SK-N-SH (cell line): ENCODE measurements around the gene AFAP1L2. TPM values are rescaled to one million over a fixed set of nuclear protein-coding genes. Genes with fewer than 3 reads are reported as not detected.

Experiments used
- CTCF ChIA-PET: fragments of 300-600, 350-600 bp; formaldehyde crosslinking; extraction: SDS; loops from one replicate; lab custom pipeline; 2021; lab: Yijun Ruan, JAX
- POLR2A ChIA-PET: fragments of 350-600 bp; sonication (Branson Sonifier 250); formaldehyde crosslinking; extraction: SDS; loops from one replicate; lab custom pipeline; 2020; ENCODE audit warnings: antibody characterized with exemption, inconsistent platforms; lab: Yijun Ruan, JAX
- DNase-seq: peaks from one replicate; pipeline ENCODE4 v3.0.0; 2012
- H2AFZ ChIP-seq: fragments of 200-600 bp; sonication (generic); 2 replicates; pipeline ENCODE4 v1.8.1; 2016; ENCODE audit warnings: antibody characterized with exemption, mild to moderate bottlenecking, low read depth
- H3F3A ChIP-seq: fragments of 200-600 bp; sonication (generic); replicated peaks from 2 replicates; pipeline ENCODE3; 2016; ENCODE audit warnings: antibody characterized with exemption, mild to moderate bottlenecking; ENCODE audit not compliant: insufficient read depth
- H3K27ac ChIP-seq, 2 experiments: fragments of 200-500 bp in 1 of 2; fragments of 200-600 bp in 1 of 2; sonication (Bioruptor generic) in 1 of 2; sonication (generic), shearing (Covaris generic) in 1 of 2; 2 replicates each; pipeline versions ENCODE4 v1.5.1 to v1.6.1; 2014 to 2016; ENCODE audit warnings: low read depth in 2 of 2, inconsistent platforms in 1 of 2, low read length in 1 of 2, mild to moderate bottlenecking in 1 of 2, mixed read lengths in 1 of 2
- H3K27me3 ChIP-seq: fragments of 200-600 bp; sonication (generic), shearing (Covaris generic); 2 replicates; pipeline ENCODE4 v1.6.1; 2016; ENCODE audit warnings: mixed run types; ENCODE audit not compliant: insufficient read depth
- H3K36me3 ChIP-seq, 2 experiments: fragments of 200-500 bp in 1 of 2; fragments of 200-600 bp in 1 of 2; sonication (Bioruptor generic) in 1 of 2; sonication (generic) in 1 of 2; replicated peaks in 1 of 2; 2 replicates each; pipeline versions ENCODE3 to v1.5.1; 2014 to 2016; ENCODE audit warnings: low read length in 1 of 2, mild to moderate bottlenecking in 1 of 2; ENCODE audit not compliant: insufficient read depth in 2 of 2, control insufficient read depth in 1 of 2
- H3K4me1 ChIP-seq, 2 experiments: fragments of 200-500 bp in 1 of 2; fragments of 200-600 bp in 1 of 2; sonication (Bioruptor generic) in 1 of 2; sonication (generic), shearing (Covaris generic) in 1 of 2; 2 replicates each; pipeline versions ENCODE4 v1.5.1 to v1.6.1; 2014 to 2016; ENCODE audit warnings: low read depth in 1 of 2, low read length in 1 of 2, mixed run types in 1 of 2; ENCODE audit not compliant: insufficient read depth in 2 of 2, control insufficient read depth in 1 of 2
- H3K4me2 ChIP-seq: fragments of 200-600 bp; sonication (generic), shearing (Covaris generic); 2 replicates; pipeline ENCODE4 v1.6.1; 2017; ENCODE audit warnings: mixed run types
- H3K4me3 ChIP-seq, 2 experiments: fragments of 200-500 bp in 1 of 2; fragments of 200-600 bp in 1 of 2; sonication (Bioruptor generic) in 1 of 2; sonication (generic), shearing (Covaris generic) in 1 of 2; 2 replicates each; pipeline versions ENCODE4 v1.5.1 to v1.8.1; 2014 to 2016; ENCODE audit warnings: low read depth in 2 of 2, inconsistent platforms in 1 of 2, low read length in 1 of 2, mild to moderate bottlenecking in 1 of 2, mixed read lengths in 1 of 2, moderate library complexity in 1 of 2
- H3K79me2 ChIP-seq: fragments of 200-600 bp; sonication (generic); 2 replicates; pipeline ENCODE4 v1.8.1; 2017; ENCODE audit warnings: mild to moderate bottlenecking; ENCODE audit not compliant: insufficient read depth
- H3K9ac ChIP-seq: fragments of 200-600 bp; sonication (generic); 2 replicates; pipeline ENCODE4 v1.6.1; 2017; ENCODE audit warnings: mixed run types
- H3K9me2 ChIP-seq: fragments of 200-600 bp; sonication (generic); 2 replicates; pipeline ENCODE4 v1.6.1; 2017; ENCODE audit warnings: mixed run types
- H3K9me3 ChIP-seq: fragments of 200-600 bp; sonication (generic); 2 replicates; pipeline ENCODE4 v1.6.1; 2017; ENCODE audit warnings: mixed run types, mild to moderate bottlenecking, moderate library complexity
- H4K20me1 ChIP-seq: fragments of 200-600 bp; sonication (generic); 2 replicates; pipeline ENCODE4 v1.6.1; 2017; ENCODE audit warnings: mild to moderate bottlenecking, mixed run types; ENCODE audit not compliant: insufficient read depth
- FOXJ3 ChIP-seq: sonication (generic); formaldehyde crosslinking; IDR thresholded peaks from 2 replicates; pipeline ENCODE4 v1.5.1; 2020; ENCODE audit warnings: mild to moderate bottlenecking, missing genetic modification reagents
- JUND ChIP-seq: IDR thresholded peaks from 2 replicates; pipeline ENCODE4 v1.4.0; 2012
- NRF1 ChIP-seq: IDR thresholded peaks from 2 replicates; pipeline ENCODE4 v1.6.1; 2012; ENCODE audit warnings: low read depth, mild to moderate bottlenecking, low read length
- POLR2AphosphoS5 ChIP-seq: IDR thresholded peaks from 2 replicates; pipeline ENCODE4 v1.6.1; 2012; ENCODE audit warnings: low read depth, low read length
- SIN3A ChIP-seq: IDR thresholded peaks from 2 replicates; pipeline ENCODE4 v1.6.1; 2012; ENCODE audit warnings: low read depth, mild to moderate bottlenecking, low read length, moderate library complexity, borderline replicate concordance
- TAF1 ChIP-seq: IDR thresholded peaks from 2 replicates; pipeline ENCODE4 v1.6.1; 2012; ENCODE audit warnings: low read depth, mild to moderate bottlenecking, low read length, moderate library complexity, borderline replicate concordance
- TEAD4 ChIP-seq: IDR thresholded peaks from 2 replicates; pipeline ENCODE4 v1.4.0; 2012; ENCODE audit warnings: mild to moderate bottlenecking, borderline replicate concordance; ENCODE audit not compliant: insufficient read depth
- YY1 ChIP-seq: IDR thresholded peaks from 2 replicates; pipeline ENCODE4 v1.4.0; 2012; ENCODE audit warnings: low read depth, mild to moderate bottlenecking
- WGBS: methylation state at CpG from one replicate; pipeline ENCODE4 v1.1.6; 2017; ENCODE audit warnings: low lambda C conversion rate; 5-methylcytosine and 5-hydroxymethylcytosine counted together
- polyA plus RNA-seq, 3 experiments: library from polyadenylated mRNA; depleted of rRNA; stranded (reverse); fragments of >200 nt; gene quantifications; 2 replicates each; pipeline ENCODE4 v1.2.3, GENCODE V29; 2012
- TF ChIP-seq, protein P1 (sequence below): fragments of 150-350 bp; IDR thresholded peaks from 2 replicates; pipeline ENCODE4 v1.6.1; 2016; ENCODE audit warnings: mild to moderate bottlenecking, low read depth, low read length
- TF ChIP-seq, protein P2 (sequence below): IDR thresholded peaks from 2 replicates; pipeline ENCODE4 v1.4.0; 2012; ENCODE audit warnings: low read depth, borderline replicate concordance
- TF ChIP-seq, protein P3 (sequence below): IDR thresholded peaks from 2 replicates; pipeline ENCODE4; 2012
- TF ChIP-seq, protein P4 (sequence below): fragments of 150-350 bp; IDR thresholded peaks from 2 replicates; pipeline ENCODE4 v1.6.1; 2017; ENCODE audit warnings: antibody characterized with exemption, low read length, low read depth, borderline replicate concordance

The AFAP1L2 gene
- polyA plus RNA-seq, 1 of the 3 experiments (the other 2 are of a cell fraction) = 0.54 TPM

DNA sequence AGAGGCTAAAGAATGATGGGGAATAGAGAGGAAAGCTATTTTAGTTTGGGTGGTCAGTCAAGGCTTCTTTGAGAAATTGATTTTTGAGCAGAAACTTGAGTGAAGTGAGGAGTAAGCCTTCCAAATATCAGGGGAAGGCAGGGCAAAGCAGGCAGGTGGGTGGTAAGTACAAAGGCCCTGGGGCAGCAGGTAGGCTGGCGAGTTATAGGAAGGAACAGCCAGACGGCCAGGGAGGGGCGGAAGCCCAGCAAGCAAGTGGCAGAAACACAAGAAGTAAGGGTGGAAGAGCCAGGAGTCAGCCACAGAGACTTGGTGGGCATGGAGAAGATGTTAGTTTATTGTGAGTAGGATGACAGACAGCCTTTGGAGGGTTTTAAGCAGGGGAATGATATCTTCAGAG is 130.4 kb downstream of the AFAP1L2 start:
- Histone ChIP-seq H3K4me2 (no peak overlapping the region), H3K9me2 (no peaks in the 10 kb centered on the region), H4K20me1 (no peaks in the 10 kb centered on the region), H3K4me3 (no peak overlapping the region), H3K27me3 (no peaks in the 10 kb centered on the region), H3K36me3 (no peaks in the 10 kb centered on the region), H3K9ac (no peak overlapping the region), H3F3A (peaks cover 12% of the 10 kb centered on the region), H3K27ac (no peak overlapping the region), H3K4me1 (peaks cover 0 to 6% of the 10 kb centered on the region in 2 experiments; a peak in 1 of 4 replicates), H2AFZ (no peak overlapping the region), H3K9me3 (no peaks in the 10 kb centered on the region), H3K79me2 (no peaks in the 10 kb centered on the region)
- ChIA-PET POLR2A (no interaction called here), CTCF (interaction anchor here (0.7 kb wide), 1 partner anchor 691 kb away, joined by 3 read pairs; no protein-coding TSS in a partner anchor)
- WGBS = 81% methylated on average over 3 of the region's 3 CpGs
- DNase-seq = no peak
- TF ChIP-seq NRF1 = no peak
- TF ChIP-seq, protein P1, sequence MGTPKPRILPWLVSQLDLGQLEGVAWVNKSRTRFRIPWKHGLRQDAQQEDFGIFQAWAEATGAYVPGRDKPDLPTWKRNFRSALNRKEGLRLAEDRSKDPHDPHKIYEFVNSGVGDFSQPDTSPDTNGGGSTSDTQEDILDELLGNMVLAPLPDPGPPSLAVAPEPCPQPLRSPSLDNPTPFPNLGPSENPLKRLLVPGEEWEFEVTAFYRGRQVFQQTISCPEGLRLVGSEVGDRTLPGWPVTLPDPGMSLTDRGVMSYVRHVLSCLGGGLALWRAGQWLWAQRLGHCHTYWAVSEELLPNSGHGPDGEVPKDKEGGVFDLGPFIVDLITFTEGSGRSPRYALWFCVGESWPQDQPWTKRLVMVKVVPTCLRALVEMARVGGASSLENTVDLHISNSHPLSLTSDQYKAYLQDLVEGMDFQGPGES = no peak
- no peak for TF ChIP-seq FOXJ3 (CRISPR knock-in tag)
- TF ChIP-seq, protein P2, sequence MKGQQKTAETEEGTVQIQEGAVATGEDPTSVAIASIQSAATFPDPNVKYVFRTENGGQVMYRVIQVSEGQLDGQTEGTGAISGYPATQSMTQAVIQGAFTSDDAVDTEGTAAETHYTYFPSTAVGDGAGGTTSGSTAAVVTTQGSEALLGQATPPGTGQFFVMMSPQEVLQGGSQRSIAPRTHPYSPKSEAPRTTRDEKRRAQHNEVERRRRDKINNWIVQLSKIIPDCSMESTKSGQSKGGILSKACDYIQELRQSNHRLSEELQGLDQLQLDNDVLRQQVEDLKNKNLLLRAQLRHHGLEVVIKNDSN = no peak
- TF ChIP-seq JUND = no peak
- TF ChIP-seq POLR2AphosphoS5 = no peak

DNA sequence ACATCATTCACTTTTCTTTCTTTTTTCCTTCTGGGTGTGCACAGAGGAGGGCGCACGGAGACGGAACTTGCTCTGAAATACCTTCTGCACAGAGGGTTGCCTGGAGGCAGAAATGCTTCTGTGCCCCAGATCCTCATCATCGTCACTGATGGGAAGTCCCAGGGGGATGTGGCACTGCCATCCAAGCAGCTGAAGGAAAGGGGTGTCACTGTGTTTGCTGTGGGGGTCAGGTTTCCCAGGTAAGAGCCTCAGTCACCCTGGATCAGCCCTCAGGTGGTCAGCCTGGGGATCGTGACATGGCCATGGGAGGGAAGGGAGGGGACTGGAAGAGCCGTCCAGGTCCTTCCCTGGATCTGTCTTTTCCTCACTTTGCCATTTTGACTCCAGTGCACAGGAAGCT is 131.6 kb downstream of the AFAP1L2 start:
- no peaks in the 10 kb centered on the region for H3K9me2 ChIP-seq
- WGBS = 90% methylated on average over 6 of the region's 6 CpGs
- TF ChIP-seq, protein P2 = no peak
- TF ChIP-seq SIN3A = no peak
- TF ChIP-seq, protein P3, sequence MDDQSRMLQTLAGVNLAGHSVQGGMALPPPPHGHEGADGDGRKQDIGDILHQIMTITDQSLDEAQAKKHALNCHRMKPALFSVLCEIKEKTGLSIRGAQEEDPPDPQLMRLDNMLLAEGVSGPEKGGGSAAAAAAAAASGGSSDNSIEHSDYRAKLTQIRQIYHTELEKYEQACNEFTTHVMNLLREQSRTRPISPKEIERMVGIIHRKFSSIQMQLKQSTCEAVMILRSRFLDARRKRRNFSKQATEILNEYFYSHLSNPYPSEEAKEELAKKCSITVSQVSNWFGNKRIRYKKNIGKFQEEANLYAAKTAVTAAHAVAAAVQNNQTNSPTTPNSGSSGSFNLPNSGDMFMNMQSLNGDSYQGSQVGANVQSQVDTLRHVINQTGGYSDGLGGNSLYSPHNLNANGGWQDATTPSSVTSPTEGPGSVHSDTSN = no peak
- no peak for TF ChIP-seq TAF1
- TF ChIP-seq, protein P4, sequence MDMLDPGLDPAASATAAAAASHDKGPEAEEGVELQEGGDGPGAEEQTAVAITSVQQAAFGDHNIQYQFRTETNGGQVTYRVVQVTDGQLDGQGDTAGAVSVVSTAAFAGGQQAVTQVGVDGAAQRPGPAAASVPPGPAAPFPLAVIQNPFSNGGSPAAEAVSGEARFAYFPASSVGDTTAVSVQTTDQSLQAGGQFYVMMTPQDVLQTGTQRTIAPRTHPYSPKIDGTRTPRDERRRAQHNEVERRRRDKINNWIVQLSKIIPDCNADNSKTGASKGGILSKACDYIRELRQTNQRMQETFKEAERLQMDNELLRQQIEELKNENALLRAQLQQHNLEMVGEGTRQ = no peak
- TF ChIP-seq YY1 = no peak
- no peak for TF ChIP-seq TEAD4
- H3K27me3 ChIP-seq = no peaks in the 10 kb centered on the region
- no peaks in the 10 kb centered on the region for H3K9me3 ChIP-seq
- peaks cover 0 to 6% of the 10 kb centered on the region in 2 experiments; a peak in 1 of 4 replicates for H3K4me1 ChIP-seq
- no peaks in the 10 kb centered on the region for H3K79me2 ChIP-seq
- DNase-seq = no peak
- H3K36me3 ChIP-seq = no peaks in the 10 kb centered on the region
- H3K4me3 ChIP-seq = no peak overlapping the region
- H4K20me1 ChIP-seq = no peaks in the 10 kb centered on the region
- CTCF ChIA-PET = no interaction called here
- POLR2A ChIA-PET = no interaction called here
- no peak overlapping the region for H2AFZ ChIP-seq
- no peak overlapping the region for H3K9ac ChIP-seq
- H3K4me2 ChIP-seq = no peak overlapping the region
- H3F3A ChIP-seq = peaks cover 12% of the 10 kb centered on the region
- no peak overlapping the region for H3K27ac ChIP-seq
